Immature natural killer cell (primary cell): ENCODE results near the gene MPO. TPM values are rescaled to one million over a fixed set of nuclear protein-coding genes. Genes with fewer than 3 reads are reported as not detected.
A peak's percentile ranks its signal among the peaks of the same experiment; 100 is the strongest.

ENCODE experiments used
- DNase-seq, 3 donors: peaks; one replicate each; pipeline ENCODE4 v3.0.0; 2022; ENCODE audit warnings: mixed read lengths in 1 of 3
- H3K27ac Mint-ChIP-seq, 6 donors: one replicate each; pipeline ENCODE4 v1.8.0; 2020; ENCODE audit warnings: mixed read lengths in 6 of 6, mild to moderate bottlenecking in 5 of 6, inconsistent platforms in 4 of 6, moderate library complexity in 3 of 6
- H3K27me3 Mint-ChIP-seq, 3 donors: one replicate each; pipeline ENCODE4 v1.8.0; 2020 to 2021; ENCODE audit warnings: low read depth in 3 of 3, mild to moderate bottlenecking in 3 of 3, mixed read lengths in 3 of 3, moderate library complexity in 3 of 3, inconsistent platforms in 1 of 3
- H3K36me3 Mint-ChIP-seq, 3 donors: one replicate each; pipeline ENCODE4 v1.8.0; 2020; ENCODE audit warnings: mixed read lengths in 3 of 3, inconsistent platforms in 2 of 3, mild to moderate bottlenecking in 2 of 3
- H3K4me1 Mint-ChIP-seq, 2 donors: one replicate each; pipeline ENCODE4 v1.8.0; 2020; ENCODE audit warnings: inconsistent platforms in 2 of 2, mild to moderate bottlenecking in 2 of 2, mixed read lengths in 2 of 2, moderate library complexity in 1 of 2
- H3K4me3 Mint-ChIP-seq, 5 donors: one replicate each; pipeline ENCODE4 v1.8.0; 2020; ENCODE audit warnings: mild to moderate bottlenecking in 5 of 5, mixed read lengths in 5 of 5, inconsistent platforms in 3 of 5, moderate library complexity in 3 of 5
- H3K9me3 Mint-ChIP-seq, 6 donors: one replicate each; pipeline ENCODE4 v1.8.0; 2020; ENCODE audit warnings: mild to moderate bottlenecking in 6 of 6, mixed read lengths in 6 of 6, inconsistent platforms in 4 of 6, moderate library complexity in 3 of 6
- polyA plus RNA-seq, 3 donors: library from polyadenylated mRNA; unstranded; fragments of 300-500 nt; fragmentation: Illumina TruSeq; gene quantifications; one replicate each; pipeline ENCODE4 v1.2.3, GENCODE V29; 2021

The MPO gene
- polyA plus RNA-seq, 3 donors from 2014 or later: not detected

GRCh38 chr17:58323366-58324055 lies 42.8 kb upstream of the MPO start:
- Mint-ChIP-seq H3K9me3 (no peaks in the 10 kb centered on the region), H3K36me3 (peaks cover 10 to 23% (median 14%) of the 10 kb centered on the region in 3 donors), H3K4me1 (peaks cover 60 to 66% of the 10 kb centered on the region in 2 donors), H3K27me3 (peaks cover 11 to 29% (median 20%) of the 10 kb centered on the region in 3 donors), H3K4me3 (peak overlapping the region; percentile 10 to 47 (median 33)), H3K27ac (peak overlapping the region; percentile 62 to 76 (median 72))
- DNase-seq: no peak

GRCh38 chr17:58322581-58323185 lies 41.9 kb upstream of the MPO start:
- DNase-seq: no peak
- Mint-ChIP-seq H3K4me3 (no peak overlapping the region), H3K36me3 (peaks cover 10 to 23% (median 14%) of the 10 kb centered on the region in 3 donors), H3K9me3 (no peaks in the 10 kb centered on the region), H3K27ac (peak overlapping the region in 3 of 6 donors; percentile 40 to 84 (median 45)), H3K27me3 (peaks cover 5 to 25% (median 15%) of the 10 kb centered on the region in 3 donors), H3K4me1 (peaks cover 59 to 66% of the 10 kb centered on the region in 2 donors)

- Mint-ChIP-seq H3K36me3 (peaks cover 10 to 28% (median 20%) of the 10 kb centered on the region in 3 donors), H3K4me1 (peaks cover 59 to 64% of the 10 kb centered on the region in 2 donors), H3K27me3 (peaks cover 2 to 21% (median 14%) of the 10 kb centered on the region in 3 donors), H3K4me3 (peak overlapping the region in 1 of 5 donors; percentile 5), H3K9me3 (no peaks in the 10 kb centered on the region), H3K27ac (peak overlapping the region; percentile 36 to 85 (median 72))
- no peak for DNase-seq
Observed at GRCh38 chr17:58321571-58322525, 41.1 kb upstream of the MPO start.

- no peak for DNase-seq
- H3K27ac Mint-ChIP-seq: peak overlapping the region in 5 of 6 donors; percentile 43 to 85 (median 65)
- H3K36me3 Mint-ChIP-seq: peaks cover 10 to 26% (median 20%) of the 10 kb centered on the region in 3 donors
- peaks cover 2 to 14% (median 9%) of the 10 kb centered on the region in 3 donors for H3K27me3 Mint-ChIP-seq
- peaks cover 48 to 53% of the 10 kb centered on the region in 2 donors for H3K4me1 Mint-ChIP-seq
- no peaks in the 10 kb centered on the region for H3K9me3 Mint-ChIP-seq
- H3K4me3 Mint-ChIP-seq: no peak overlapping the region
Observed at GRCh38 chr17:58320570-58321323, 40.0 kb upstream of the MPO start.

GRCh38 chr17:58320163-58320558 lies 39.4 kb upstream of the MPO start:
- no peak for DNase-seq
- H3K4me1 Mint-ChIP-seq: peaks cover 42 to 47% of the 10 kb centered on the region in 2 donors
- peaks cover 0 to 11% (median 8%) of the 10 kb centered on the region in 3 donors for H3K27me3 Mint-ChIP-seq
- H3K9me3 Mint-ChIP-seq: no peaks in the 10 kb centered on the region
- H3K4me3 Mint-ChIP-seq: no peak overlapping the region
- peak overlapping the region in 4 of 6 donors; percentile 56 to 91 (median 62) for H3K27ac Mint-ChIP-seq
- peaks cover 13 to 31% (median 25%) of the 10 kb centered on the region in 3 donors for H3K36me3 Mint-ChIP-seq

GRCh38 chr17:58319173-58320162 lies 38.7 kb upstream of the MPO start:
- Mint-ChIP-seq H3K27ac (peak overlapping the region in 5 of 6 donors; percentile 30 to 91 (median 57)), H3K9me3 (no peaks in the 10 kb centered on the region), H3K4me3 (no peak overlapping the region), H3K27me3 (peaks cover 0 to 11% (median 8%) of the 10 kb centered on the region in 3 donors), H3K36me3 (peaks cover 13 to 31% (median 29%) of the 10 kb centered on the region in 3 donors), H3K4me1 (peaks cover 38 to 43% of the 10 kb centered on the region in 2 donors)
- DNase-seq: no peak

GRCh38 chr17:58318627-58319172 lies 38.0 kb upstream of the MPO start:
- H3K27ac Mint-ChIP-seq: peak overlapping the region; percentile 65 to 95 (median 84)
- peaks cover 0 to 9% (median 8%) of the 10 kb centered on the region in 3 donors for H3K27me3 Mint-ChIP-seq
- peaks cover 13 to 39% (median 35%) of the 10 kb centered on the region in 3 donors for H3K36me3 Mint-ChIP-seq
- peaks cover 35 to 40% of the 10 kb centered on the region in 2 donors for H3K4me1 Mint-ChIP-seq
- DNase-seq: no peak
- H3K4me3 Mint-ChIP-seq: peak overlapping the region in 1 of 5 donors; percentile 10
- H3K9me3 Mint-ChIP-seq: no peaks in the 10 kb centered on the region

- peak overlapping the region; percentile 65 to 95 (median 92) for H3K27ac Mint-ChIP-seq
- H3K4me3 Mint-ChIP-seq: peak overlapping the region in 2 of 5 donors; percentile 10 to 71
- H3K27me3 Mint-ChIP-seq: peaks cover 0 to 11% (median 8%) of the 10 kb centered on the region in 3 donors
- DNase-seq: no peak
- H3K4me1 Mint-ChIP-seq: peaks cover 31 to 34% of the 10 kb centered on the region in 2 donors
- peaks cover 13 to 40% (median 37%) of the 10 kb centered on the region in 3 donors for H3K36me3 Mint-ChIP-seq
- H3K9me3 Mint-ChIP-seq: no peaks in the 10 kb centered on the region
Observed at GRCh38 chr17:58318065-58318481, 37.3 kb upstream of the MPO start.

- Mint-ChIP-seq H3K36me3 (peaks cover 16 to 43% (median 40%) of the 10 kb centered on the region in 3 donors), H3K4me3 (peak overlapping the region; percentile 34 to 72 (median 55)), H3K9me3 (no peaks in the 10 kb centered on the region), H3K4me1 (peaks cover 32 to 34% of the 10 kb centered on the region in 2 donors), H3K27me3 (peaks cover 0 to 11% (median 6%) of the 10 kb centered on the region in 3 donors), H3K27ac (peak overlapping the region; percentile 78 to 95 (median 93))
- DNase-seq: peak; percentile 83 to 89 (median 84)
Observed at GRCh38 chr17:58317421-58318064, 36.8 kb upstream of the MPO start.

- Mint-ChIP-seq H3K27ac (peak overlapping the region in 5 of 6 donors; percentile 64 to 95 (median 91)), H3K27me3 (peaks cover 0 to 7% (median 2%) of the 10 kb centered on the region in 3 donors), H3K36me3 (peaks cover 13 to 34% (median 32%) of the 10 kb centered on the region in 3 donors), H3K4me1 (peaks cover 23 to 24% of the 10 kb centered on the region in 2 donors), H3K9me3 (no peaks in the 10 kb centered on the region), H3K4me3 (no peak overlapping the region)
- DNase-seq: no peak
Observed at GRCh38 chr17:58316260-58316960, 35.7 kb upstream of the MPO start.
